NCI-H446 (cell line): ENCODE measurements around the gene CREBL2.
A peak's percentile ranks its signal among the peaks of the same experiment; 100 is the strongest.

Experiments used
- DNase-seq, 2 experiments: peaks; one replicate each; lab custom pipeline; 2025; lab: John Stamatoyannopoulos, UW

Gene CREBL2

GRCh38 chr12:12676605-12677004, 64.9 kb downstream of the CREBL2 start:
- DNase-seq: no peak

GRCh38 chr12:12681061-12681765, 69.5 kb downstream of the CREBL2 start:
- peak in 1 of 2 experiments; percentile 46 for DNase-seq

- DNase-seq: no peak
Observed at GRCh38 chr12:12682284-12682683, 70.6 kb downstream of the CREBL2 start.

GRCh38 chr12:12683136-12683697, 71.5 kb downstream of the CREBL2 start:
- no peak for DNase-seq

GRCh38 chr12:12683725-12684124, 72.0 kb downstream of the CREBL2 start:
- no peak for DNase-seq

GRCh38 chr12:12684375-12685106, 72.9 kb downstream of the CREBL2 start:
- peak; percentile 95 to 97 for DNase-seq

- DNase-seq: no peak
Observed at GRCh38 chr12:12685305-12685704, 73.6 kb downstream of the CREBL2 start.

GRCh38 chr12:12686472-12686871, 74.8 kb downstream of the CREBL2 start:
- DNase-seq: no peak

- DNase-seq: no peak
Observed at GRCh38 chr12:12686925-12687324, 75.2 kb downstream of the CREBL2 start.

GRCh38 chr12:12689647-12690300, 78.1 kb downstream of the CREBL2 start:
- no peak for DNase-seq

- DNase-seq: no peak
Observed at GRCh38 chr12:12691549-12691948, 79.9 kb downstream of the CREBL2 start.

- DNase-seq: no peak
Observed at GRCh38 chr12:12693111-12693671, 81.5 kb downstream of the CREBL2 start.
